ENCODE results near the gene KCNQ1.

The KCNQ1 gene

DNA sequence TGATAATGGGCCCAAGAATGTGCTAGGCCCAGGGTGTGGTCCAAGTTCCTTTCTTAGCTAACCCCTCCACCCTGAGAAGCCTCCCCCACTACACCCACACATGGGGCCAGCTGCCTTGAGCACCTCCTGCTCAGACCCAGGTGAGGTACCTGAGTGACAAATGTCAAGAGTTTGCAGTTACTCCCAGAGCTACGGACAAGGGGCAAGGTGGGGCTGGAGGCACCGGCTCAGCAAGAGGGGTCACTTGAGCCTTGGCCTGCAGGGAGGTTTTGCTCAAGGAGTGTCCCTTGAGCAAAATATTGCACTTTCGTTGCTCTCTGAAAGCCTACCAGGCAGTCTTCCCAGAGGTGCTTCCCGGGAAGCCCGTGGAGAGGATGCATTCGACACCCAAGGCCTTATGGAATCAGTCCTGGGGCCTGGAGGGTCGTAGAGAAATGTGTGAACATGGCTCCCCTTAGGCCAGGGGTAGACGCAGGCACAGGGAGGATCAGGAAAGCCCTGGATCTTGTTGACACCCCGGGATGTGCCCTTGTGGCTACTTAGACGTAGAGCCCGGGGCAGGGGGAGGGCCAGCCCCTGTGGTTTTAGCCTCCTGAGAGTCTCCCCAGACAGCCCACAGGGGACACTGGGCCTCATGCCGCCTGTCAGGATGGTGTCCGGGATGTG lies 114.2 kb downstream of the KCNQ1 start:
- Histone ChIP-seq H3K9me2 (replicated peaks; ENCODE audit: insufficient read depth, low read length) (no peaks in the 10 kb centered on the region), H3K27ac (ENCODE audit: low read depth, low read length) (no peak overlapping the region), H3F3A (ENCODE audit: insufficient read depth) (no peaks in the 10 kb centered on the region), H3K9ac (ENCODE audit: low read length) (no peak overlapping the region), H3K9me3 (ENCODE audit: insufficient read depth, low read length) (no peaks in the 10 kb centered on the region), H3K4me2 (ENCODE audit: low read depth, low read length, poor library complexity, severe bottlenecking) (no peak overlapping the region), H3K27me3 (ENCODE audit: low read length) (no peaks in the 10 kb centered on the region), H3K4me3 (ENCODE audit: insufficient read depth, low read length, poor library complexity, severe bottlenecking) (no peak overlapping the region), H3K36me3 (ENCODE audit: low read length) (no peaks in the 10 kb centered on the region), H3K79me2 (ENCODE audit: insufficient read depth, low read length) (no peaks in the 10 kb centered on the region), H2AFZ (ENCODE audit: low read depth, low read length, severe bottlenecking) (no peak overlapping the region), H4K20me1 (ENCODE audit: low read depth, low read length) (no peaks in the 10 kb centered on the region)
- no peak for TF ChIP-seq EZH2phosphoT487 (conservative IDR thresholded peaks at IDR 0.05; ENCODE audit: low read length)
- TF ChIP-seq, protein P1, sequence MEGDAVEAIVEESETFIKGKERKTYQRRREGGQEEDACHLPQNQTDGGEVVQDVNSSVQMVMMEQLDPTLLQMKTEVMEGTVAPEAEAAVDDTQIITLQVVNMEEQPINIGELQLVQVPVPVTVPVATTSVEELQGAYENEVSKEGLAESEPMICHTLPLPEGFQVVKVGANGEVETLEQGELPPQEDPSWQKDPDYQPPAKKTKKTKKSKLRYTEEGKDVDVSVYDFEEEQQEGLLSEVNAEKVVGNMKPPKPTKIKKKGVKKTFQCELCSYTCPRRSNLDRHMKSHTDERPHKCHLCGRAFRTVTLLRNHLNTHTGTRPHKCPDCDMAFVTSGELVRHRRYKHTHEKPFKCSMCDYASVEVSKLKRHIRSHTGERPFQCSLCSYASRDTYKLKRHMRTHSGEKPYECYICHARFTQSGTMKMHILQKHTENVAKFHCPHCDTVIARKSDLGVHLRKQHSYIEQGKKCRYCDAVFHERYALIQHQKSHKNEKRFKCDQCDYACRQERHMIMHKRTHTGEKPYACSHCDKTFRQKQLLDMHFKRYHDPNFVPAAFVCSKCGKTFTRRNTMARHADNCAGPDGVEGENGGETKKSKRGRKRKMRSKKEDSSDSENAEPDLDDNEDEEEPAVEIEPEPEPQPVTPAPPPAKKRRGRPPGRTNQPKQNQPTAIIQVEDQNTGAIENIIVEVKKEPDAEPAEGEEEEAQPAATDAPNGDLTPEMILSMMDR (IDR thresholded peaks at IDR 0.05; ENCODE audit: insufficient read depth, low read length, poor library complexity, severe bottlenecking) = no peak

DNA sequence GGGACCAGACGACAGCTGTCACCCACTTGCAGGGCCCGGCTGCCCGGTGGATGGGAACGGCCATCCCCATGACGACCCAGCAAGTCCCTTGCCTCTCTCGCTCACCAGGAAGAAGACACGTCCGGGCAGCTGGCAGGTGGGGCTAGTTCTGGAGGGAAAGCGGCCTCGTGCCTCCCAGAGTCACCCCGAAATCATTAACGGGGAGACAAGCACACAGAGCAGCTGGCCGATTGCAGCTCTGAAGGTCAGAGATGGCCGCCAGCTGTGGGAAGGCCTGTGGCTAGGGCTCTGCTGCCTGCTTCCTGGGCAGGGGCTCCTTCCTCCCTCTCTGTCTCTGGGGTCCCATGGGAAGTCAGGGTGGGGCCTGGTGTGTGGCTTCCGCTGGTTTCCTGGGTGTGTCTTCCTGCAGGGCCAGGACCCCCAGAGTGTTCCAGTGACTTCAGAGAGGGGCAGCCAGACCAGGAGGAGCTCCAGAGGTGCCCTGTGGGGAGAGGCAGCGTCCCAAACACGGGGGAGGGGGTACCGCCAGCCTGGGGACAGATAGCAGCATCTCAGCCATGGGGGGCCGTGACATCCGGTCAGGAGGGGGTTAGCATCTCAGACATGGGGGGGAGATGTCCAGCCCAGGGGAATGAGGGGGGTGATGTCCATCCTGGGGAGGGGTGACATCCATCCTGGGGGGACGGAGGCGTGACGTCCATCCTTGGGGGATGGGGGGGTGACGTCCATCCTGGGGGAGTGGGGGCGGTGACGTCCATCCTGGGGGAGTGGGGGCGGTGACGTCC lies 114.9 kb downstream of the KCNQ1 start:
- Histone ChIP-seq H4K20me1 (ENCODE audit: low read depth, low read length) (no peaks in the 10 kb centered on the region), H2AFZ (ENCODE audit: low read depth, low read length, severe bottlenecking) (no peak overlapping the region), H3K27ac (ENCODE audit: low read depth, low read length) (no peak overlapping the region), H3K4me2 (ENCODE audit: low read depth, low read length, poor library complexity, severe bottlenecking) (no peak overlapping the region), H3K9me2 (replicated peaks; ENCODE audit: insufficient read depth, low read length) (no peaks in the 10 kb centered on the region), H3K36me3 (ENCODE audit: low read length) (no peaks in the 10 kb centered on the region), H3K9ac (ENCODE audit: low read length) (no peak overlapping the region), H3K27me3 (ENCODE audit: low read length) (no peaks in the 10 kb centered on the region), H3K9me3 (ENCODE audit: insufficient read depth, low read length) (no peaks in the 10 kb centered on the region), H3F3A (ENCODE audit: insufficient read depth) (no peaks in the 10 kb centered on the region), H3K79me2 (ENCODE audit: insufficient read depth, low read length) (no peaks in the 10 kb centered on the region), H3K4me3 (ENCODE audit: insufficient read depth, low read length, poor library complexity, severe bottlenecking) (no peak overlapping the region)
- TF ChIP-seq, protein P1 (IDR thresholded peaks at IDR 0.05; ENCODE audit: insufficient read depth, low read length, poor library complexity, severe bottlenecking) = no peak
- TF ChIP-seq EZH2phosphoT487 (conservative IDR thresholded peaks at IDR 0.05; ENCODE audit: low read length) = no peak

DNA sequence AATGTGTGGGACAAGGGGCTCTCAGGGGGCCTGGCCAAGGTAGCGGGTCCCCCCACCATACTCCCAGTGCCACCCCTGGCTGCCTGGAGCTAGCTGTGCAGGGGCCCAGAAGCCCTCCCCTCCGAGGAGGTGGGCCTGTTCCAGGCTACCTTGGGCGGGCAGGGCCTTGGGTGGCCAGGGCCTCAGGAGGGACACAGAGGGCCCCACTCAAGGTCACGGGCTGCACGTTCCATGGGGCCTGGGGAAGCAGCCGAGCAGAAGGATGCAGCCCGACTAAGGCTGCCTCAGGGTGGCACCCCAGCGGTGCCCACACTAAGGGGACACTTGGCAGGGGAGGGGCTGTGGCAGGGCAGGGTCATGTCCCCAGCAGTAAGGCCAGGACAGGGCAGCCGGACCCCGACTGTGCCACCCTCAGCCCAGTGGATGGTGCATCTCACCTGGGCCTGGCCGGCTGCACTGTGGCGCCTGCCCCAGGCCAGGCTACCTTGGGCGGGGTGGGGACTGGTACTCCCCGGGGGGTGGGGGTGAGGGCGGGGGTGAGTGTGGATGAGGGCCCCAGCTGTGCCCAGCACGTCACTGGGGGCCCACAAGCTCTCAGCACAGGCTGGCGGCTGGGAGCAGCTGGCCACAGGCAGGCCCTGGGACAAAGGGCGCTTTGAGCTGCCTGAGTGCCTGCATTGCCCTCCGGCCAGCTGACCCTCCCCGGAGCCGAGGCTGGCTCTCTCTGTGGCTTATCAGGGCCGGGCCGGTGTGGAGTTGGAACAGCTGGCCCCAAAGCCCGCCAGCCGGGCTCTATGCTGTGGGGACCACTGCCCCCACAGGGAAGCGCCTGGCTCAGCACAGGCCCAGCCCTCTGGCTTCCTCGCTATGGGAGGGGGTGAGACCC lies 117.1 kb downstream of the KCNQ1 start:
- no peak overlapping the region for H3K9ac ChIP-seq (ENCODE audit: low read length)
- no peaks in the 10 kb centered on the region for H3F3A ChIP-seq (ENCODE audit: insufficient read depth)
- no peaks in the 10 kb centered on the region for H3K27me3 ChIP-seq (ENCODE audit: low read length)
- TF ChIP-seq, protein P1 (IDR thresholded peaks at IDR 0.05; ENCODE audit: insufficient read depth, low read length, poor library complexity, severe bottlenecking) = no peak
- TF ChIP-seq EZH2phosphoT487 (conservative IDR thresholded peaks at IDR 0.05; ENCODE audit: low read length) = no peak
- no peak overlapping the region for H2AFZ ChIP-seq (ENCODE audit: low read depth, low read length, severe bottlenecking)
- H4K20me1 ChIP-seq (ENCODE audit: low read depth, low read length) = no peaks in the 10 kb centered on the region
- no peaks in the 10 kb centered on the region for H3K9me2 ChIP-seq (replicated peaks; ENCODE audit: insufficient read depth, low read length)
- H3K27ac ChIP-seq (ENCODE audit: low read depth, low read length) = no peak overlapping the region
- H3K9me3 ChIP-seq (ENCODE audit: insufficient read depth, low read length) = no peaks in the 10 kb centered on the region
- H3K4me2 ChIP-seq (ENCODE audit: low read depth, low read length, poor library complexity, severe bottlenecking) = no peak overlapping the region
- H3K36me3 ChIP-seq (ENCODE audit: low read length) = no peaks in the 10 kb centered on the region
- H3K79me2 ChIP-seq (ENCODE audit: insufficient read depth, low read length) = no peaks in the 10 kb centered on the region
- H3K4me3 ChIP-seq (ENCODE audit: insufficient read depth, low read length, poor library complexity, severe bottlenecking) = no peak overlapping the region
